ENCODE measurements around the gene NCOA5.

Gene NCOA5

DNA sequence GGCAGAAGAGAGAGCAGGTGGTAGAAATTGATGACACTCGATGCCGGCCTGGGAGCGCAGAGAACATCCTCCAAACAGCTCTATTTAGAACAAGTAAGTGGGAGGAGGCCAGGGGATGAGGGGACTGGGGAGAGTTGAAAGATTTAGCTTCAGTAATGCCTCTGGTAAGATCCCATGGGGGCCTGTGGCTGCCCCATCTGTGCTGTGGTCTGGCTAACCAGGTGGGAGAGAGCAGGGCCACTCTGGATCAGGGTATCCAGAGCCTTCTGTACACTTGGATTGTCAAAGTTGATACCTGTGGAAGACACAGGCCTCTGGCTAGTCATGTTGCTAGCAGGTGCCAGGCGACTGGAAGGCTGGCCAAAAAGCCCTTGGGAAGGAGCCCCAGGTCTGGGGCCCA lies 27.6 kb downstream of the NCOA5 start:
- no peak for DNase-seq (ENCODE audit: low spot score)

DNA sequence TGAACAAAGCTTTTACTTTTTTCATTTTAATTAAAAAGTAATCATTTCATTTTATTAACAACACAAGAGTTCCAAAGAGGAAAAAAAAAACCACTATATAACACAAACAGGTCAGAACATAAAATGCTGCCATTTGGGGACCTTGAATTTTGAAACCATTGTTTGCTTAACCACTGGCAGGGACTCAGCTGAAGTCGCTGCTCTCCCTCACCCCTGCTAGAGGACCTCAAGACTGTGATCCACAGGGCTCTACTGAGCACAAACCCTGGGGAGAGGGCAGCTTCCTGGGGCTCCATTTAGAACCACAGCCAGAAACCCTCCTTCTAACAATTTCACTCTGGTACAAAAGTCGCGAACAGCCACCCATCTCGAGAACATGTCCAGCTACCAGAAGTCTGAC lies 28.8 kb downstream of the NCOA5 start:
- no peak for DNase-seq (ENCODE audit: low spot score)

DNA sequence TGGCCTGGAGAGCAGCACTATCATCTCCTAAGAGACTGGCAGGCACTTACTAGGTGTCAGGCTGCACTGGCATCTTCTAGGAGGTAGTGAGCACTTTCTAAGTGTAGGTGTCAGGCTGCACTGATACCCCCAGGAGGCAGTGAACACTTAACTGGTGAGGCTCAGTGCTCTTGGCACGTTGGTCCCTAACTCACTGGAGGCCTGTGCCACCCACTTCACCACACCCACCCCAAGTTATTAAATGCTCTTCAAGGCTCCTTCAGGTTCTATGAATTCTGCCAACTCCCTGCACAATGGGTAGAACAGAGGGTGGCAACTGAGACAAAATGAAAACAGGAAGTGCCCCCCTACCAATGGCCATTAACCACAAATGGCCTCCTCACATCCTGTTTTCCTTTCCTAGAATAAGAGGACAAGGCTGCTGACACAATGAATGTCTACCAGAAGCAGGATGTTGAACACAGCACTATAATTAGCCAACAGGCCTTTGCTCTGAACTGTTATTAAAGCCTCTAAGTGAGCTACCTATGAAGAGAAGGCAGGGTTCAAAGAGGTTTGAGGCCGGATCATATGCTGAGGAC lies 29.4 kb downstream of the NCOA5 start:
- no peak for DNase-seq (ENCODE audit: low spot score)

DNA sequence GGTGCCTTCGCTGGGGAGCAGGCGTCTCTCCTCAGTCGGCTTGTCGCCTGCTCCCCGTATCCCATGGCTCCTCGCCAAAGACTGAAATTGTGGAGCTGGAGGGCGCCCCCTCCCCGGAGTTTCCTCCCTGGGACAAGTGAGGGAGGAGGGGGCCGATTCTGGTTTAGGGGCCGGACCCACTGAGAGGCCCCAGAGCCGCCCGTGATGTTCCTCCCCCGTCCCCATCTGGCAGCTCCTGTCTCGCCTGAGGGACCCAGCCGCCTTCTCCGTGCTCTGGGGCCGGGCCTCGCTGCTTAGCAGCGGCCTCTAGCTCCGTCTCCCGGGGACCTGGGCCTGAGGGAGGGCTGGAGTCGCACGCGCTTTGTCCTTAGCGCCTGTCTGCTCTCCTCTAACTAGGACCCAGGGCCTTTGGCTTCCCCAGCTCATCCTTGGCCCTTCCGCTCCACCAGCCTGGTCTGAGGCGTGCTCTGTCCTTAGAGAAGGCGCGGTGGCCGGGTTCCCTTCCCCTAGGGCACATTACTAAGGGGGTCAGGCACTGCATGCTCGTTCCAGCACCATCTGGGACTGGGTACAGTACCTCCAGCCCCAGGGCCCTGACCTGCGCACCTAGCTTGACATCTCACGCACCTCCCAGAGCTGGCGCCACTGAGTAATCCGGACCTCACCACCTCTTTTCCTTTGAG lies 31.0 kb downstream of the NCOA5 start:
- no peak for DNase-seq (ENCODE audit: low spot score)

GRCh38 chr20:46057856-46058598 lies 31.7 kb downstream of the NCOA5 start:
- DNase-seq (ENCODE audit: low spot score) = no peak

GRCh38 chr20:46056970-46057855 lies 32.5 kb downstream of the NCOA5 start:
- DNase-seq (ENCODE audit: low spot score) = no peak

GRCh38 chr20:46056027-46056833 lies 33.5 kb downstream of the NCOA5 start:
- DNase-seq (ENCODE audit: low spot score) = no peak

GRCh38 chr20:46055269-46055668 lies 34.5 kb downstream of the NCOA5 start:
- DNase-seq (ENCODE audit: low spot score) = no peak

- no peak for DNase-seq (ENCODE audit: low spot score)
Observed at GRCh38 chr20:46054606-46055005, 35.2 kb downstream of the NCOA5 start.

- no peak for DNase-seq (ENCODE audit: low spot score)
Observed at GRCh38 chr20:46053416-46053815, 36.3 kb downstream of the NCOA5 start.

DNA sequence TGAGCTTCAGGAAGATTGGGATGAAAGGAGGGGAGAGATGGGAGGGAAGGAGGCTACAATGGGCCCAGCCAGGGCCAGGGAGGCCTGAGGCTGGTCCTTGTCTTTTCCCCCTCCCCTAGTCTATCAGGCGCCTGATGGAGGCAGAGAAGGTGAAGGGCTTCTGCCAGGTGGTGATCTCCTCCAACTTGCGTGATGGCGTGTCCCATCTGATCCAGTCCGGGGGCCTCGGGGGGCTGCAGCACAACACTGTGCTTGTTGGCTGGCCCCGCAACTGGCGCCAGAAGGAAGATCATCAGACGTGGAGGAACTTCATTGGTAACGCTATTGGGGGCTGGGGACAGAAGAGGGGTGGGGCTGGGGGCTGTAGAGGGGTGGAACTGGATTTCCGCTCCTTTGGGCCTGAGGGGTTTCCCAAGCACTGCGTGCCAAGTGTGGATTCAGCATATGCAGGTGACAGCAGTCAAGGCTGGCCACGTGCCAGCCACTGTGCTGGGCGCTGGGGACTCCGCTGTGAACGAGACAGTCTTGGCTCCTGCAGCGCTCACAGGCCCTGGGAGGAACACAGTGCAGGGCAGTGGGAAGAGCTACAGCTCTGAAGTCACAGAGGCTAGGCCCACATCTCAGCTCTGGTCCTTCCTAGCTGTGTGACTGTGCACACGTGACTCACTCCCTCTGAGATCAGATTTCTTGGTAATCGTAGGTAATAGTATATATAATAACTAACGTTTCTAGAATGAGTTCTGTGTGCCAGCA lies 38.0 kb downstream of the NCOA5 start:
- no peak for DNase-seq (ENCODE audit: low spot score)

- DNase-seq (ENCODE audit: low spot score) = no peak
Observed at GRCh38 chr20:46050885-46051284, 38.9 kb downstream of the NCOA5 start.

- no peak for DNase-seq (ENCODE audit: low spot score)
Observed at GRCh38 chr20:46050444-46050843, 39.3 kb downstream of the NCOA5 start.

GRCh38 chr20:46049815-46050214 lies 39.9 kb downstream of the NCOA5 start:
- DNase-seq (ENCODE audit: low spot score) = no peak

GRCh38 chr20:46049190-46049589 lies 40.6 kb downstream of the NCOA5 start:
- no peak for DNase-seq (ENCODE audit: low spot score)

- no peak for DNase-seq (ENCODE audit: low spot score)
Observed at GRCh38 chr20:46047821-46048220, 41.9 kb downstream of the NCOA5 start.

- no peak for DNase-seq (ENCODE audit: low spot score)
Observed at GRCh38 chr20:46046588-46047310, 43.0 kb downstream of the NCOA5 start.

DNA sequence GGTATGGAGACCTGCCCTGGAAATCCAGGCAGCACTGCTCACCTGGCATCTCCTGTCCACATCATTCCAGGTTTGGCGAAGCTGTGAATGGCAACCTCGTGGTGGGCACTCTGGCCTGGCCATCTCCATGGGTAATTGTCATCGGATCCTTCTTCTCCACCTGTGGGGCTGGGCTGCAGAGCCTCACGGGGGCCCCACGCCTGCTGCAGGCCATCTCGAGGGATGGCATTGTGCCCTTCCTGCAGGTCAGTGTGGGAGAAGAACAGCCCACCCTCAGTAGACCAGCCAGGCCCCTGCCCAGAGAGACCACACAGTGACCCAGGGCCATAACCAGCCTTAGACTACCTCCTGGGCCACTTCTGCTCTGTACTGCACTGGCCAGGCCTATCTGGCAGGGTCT lies 44.9 kb downstream of the NCOA5 start:
- DNase-seq (ENCODE audit: low spot score) = no peak

- no peak for DNase-seq (ENCODE audit: low spot score)
Observed at GRCh38 chr20:46043556-46043955, 46.2 kb downstream of the NCOA5 start.

DNA sequence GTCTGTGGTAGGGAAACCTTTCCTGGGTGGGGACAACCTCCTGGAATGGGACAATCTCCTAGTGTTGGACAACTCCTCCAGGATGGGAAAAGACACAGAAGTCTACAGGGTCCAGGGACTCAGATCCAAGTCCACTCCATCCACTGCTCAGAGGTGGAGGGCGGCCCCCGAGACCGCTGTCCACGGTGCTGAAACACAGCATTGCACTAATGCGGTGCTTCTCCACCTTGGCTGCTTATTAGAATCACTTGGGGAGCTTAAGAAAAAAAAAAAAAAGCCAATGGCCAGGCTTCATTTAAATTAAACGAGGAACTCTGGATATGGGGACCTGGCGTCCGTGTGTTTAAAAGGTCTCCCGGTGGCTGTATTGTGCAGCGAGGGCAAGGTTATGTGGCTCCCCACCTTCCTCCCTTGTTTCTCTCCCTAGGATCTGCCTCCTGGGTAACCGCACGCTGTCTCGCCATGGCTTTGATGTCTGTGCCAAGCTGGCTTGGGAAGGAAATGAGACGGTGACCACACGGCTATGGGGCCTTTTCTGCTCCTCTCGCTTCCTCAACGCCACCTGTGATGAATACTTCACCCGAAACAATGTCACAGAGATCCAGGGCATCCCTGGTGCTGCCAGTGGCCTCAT lies 48.7 kb downstream of the NCOA5 start:
- DNase-seq (ENCODE audit: low spot score) = peak; percentile 79
